GM12872 (cell line): ENCODE measurements around the gene SETD4.

Source experiments
- TF ChIP-seq, protein P1 (sequence below): IDR thresholded peaks from 3 replicates; pipeline ENCODE4 v1.5.1; 2011; ENCODE audit warnings: low read depth, mild to moderate bottlenecking, low read length, moderate library complexity; ENCODE audit not compliant: insufficient read depth

Gene SETD4

DNA sequence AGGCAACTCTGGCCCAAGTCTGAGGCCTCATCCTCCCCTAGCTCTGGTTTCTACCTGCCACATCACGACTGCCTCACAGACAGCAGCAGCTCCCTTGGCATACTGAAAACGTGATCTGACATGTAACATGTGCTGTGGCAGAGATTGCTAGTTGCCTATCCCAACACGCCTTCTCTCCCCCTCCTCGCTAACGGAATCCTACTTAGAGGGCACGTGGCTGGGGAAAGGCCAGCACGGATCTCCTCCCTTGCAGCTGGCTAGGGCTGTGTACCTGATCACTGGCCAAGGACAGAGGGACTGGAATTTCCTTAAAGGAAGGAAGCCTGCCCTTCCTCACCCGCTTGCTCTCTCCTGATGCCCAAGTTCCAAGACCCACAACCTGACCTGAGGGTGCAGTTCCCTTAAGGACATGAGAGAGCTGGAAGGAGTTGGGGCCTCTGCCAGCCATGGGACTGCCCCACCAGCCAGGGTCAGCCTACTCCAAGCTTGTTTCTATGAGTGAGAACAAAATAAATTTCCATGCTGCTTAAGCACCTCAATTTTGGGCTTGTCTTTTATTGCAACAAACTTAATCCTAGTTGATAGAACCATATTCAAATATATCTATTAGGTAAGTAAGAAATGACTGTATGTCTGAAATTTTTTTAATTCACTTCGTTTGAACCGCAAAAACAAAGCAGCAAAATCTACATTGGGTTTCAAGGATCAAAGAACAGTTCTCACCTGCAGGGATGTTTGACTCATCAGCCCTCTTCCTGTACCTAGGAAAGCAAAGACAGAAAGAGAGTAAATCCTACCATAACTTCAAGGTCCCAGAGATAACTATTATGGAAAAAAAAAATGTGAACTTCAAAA is 7.2 kb downstream of the SETD4 start:
- TF ChIP-seq, protein P1, sequence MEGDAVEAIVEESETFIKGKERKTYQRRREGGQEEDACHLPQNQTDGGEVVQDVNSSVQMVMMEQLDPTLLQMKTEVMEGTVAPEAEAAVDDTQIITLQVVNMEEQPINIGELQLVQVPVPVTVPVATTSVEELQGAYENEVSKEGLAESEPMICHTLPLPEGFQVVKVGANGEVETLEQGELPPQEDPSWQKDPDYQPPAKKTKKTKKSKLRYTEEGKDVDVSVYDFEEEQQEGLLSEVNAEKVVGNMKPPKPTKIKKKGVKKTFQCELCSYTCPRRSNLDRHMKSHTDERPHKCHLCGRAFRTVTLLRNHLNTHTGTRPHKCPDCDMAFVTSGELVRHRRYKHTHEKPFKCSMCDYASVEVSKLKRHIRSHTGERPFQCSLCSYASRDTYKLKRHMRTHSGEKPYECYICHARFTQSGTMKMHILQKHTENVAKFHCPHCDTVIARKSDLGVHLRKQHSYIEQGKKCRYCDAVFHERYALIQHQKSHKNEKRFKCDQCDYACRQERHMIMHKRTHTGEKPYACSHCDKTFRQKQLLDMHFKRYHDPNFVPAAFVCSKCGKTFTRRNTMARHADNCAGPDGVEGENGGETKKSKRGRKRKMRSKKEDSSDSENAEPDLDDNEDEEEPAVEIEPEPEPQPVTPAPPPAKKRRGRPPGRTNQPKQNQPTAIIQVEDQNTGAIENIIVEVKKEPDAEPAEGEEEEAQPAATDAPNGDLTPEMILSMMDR, result no peak

DNA sequence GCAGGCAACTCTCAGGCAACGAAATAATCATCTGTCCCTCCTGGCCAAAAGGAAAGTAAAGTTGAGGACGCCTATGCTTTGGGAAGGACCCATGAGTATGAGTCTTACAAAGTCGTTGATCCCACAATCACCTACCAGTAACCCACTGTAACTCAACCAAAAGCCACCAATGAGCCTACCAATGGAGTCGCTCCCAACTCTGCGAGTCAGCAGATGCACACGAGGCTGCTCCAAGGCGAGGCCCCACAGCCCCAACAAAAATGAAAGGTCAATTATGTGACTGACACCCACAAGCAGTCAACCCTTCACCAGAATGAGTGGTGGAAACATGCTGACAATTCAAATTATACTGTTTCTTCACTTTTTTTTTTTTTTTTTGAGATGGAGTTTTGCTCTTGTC is 12.0 kb downstream of the SETD4 start:
- TF ChIP-seq, protein P1, result no peak

DNA sequence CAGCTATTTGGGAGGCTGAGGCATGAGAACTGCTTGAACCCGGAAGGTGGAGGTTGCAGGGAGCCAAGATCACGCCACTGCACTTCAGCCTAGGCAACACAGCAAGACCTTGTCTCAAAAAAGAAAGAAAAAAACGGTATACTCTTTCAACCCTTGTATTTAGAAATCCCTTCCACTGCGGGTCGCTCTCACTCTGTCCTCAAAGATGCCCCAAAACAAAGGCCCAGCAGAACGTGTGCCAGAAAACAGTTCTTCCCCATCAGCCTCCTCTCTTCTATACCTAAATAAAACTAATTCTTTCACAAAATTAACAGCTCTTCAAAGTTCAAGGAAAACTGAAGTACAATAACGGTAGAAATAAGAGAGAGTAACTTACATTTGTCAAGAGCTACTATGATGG is 13.2 kb downstream of the SETD4 start:
- TF ChIP-seq, protein P1, result no peak

DNA sequence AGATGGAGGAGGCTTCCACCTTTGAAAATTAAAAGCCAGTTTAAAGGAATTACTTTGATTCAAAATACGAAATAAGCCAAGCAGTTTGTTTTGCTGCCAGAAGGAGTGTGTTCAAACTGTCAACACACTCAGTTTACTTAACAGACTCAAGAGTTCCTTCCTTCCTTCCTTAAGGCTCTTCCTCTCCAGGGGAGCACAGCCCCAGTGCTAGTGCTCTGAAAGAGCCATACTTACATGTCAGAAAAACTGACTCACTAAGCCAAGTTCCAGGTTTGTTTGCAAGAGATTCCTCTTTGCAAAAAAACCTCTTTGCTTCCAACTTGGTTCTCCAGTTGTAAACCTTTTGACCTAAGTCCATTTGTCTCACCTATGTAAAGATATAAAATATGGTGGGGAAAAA is 14.3 kb downstream of the SETD4 start:
- TF ChIP-seq, protein P1, result no peak

DNA sequence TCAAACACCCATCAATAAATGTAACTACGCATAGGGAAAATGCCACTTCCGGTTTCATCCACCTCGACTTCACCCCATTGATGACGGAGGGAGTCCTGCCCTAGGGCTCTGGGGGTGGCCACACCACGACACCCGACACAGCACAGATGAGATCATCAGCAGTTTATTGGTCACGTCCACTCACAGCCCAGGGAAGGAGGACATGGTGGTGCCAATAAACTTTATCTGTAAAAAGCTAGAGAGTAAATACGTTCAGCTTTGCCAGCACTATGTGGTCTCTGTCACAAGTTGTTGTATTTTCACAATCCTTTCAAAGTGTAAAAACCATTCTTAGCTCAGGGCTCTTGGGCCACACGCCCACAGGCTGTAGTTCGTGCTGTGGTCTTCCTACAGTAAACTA is 16.3 kb downstream of the SETD4 start:
- TF ChIP-seq, protein P1, result no peak

DNA sequence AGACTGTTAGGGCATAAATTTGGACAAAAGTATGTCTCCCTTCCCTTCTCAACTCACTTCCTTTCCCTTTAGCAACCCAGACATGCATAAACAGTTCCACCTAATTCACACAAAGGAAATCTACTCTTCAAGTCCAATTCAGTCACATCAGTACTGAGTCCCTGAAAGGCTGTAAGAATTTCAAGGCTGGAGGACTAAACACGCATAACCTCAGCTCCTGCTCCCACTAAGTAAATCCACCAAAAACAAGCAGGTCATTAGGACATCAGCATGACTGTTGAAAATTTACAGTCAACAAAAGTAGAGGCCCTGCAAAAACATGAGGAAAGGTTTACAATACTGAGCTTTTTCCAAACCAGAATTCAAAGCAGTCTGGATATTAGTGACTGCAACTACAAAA is 18.4 kb downstream of the SETD4 start:
- TF ChIP-seq, protein P1, result no peak

DNA sequence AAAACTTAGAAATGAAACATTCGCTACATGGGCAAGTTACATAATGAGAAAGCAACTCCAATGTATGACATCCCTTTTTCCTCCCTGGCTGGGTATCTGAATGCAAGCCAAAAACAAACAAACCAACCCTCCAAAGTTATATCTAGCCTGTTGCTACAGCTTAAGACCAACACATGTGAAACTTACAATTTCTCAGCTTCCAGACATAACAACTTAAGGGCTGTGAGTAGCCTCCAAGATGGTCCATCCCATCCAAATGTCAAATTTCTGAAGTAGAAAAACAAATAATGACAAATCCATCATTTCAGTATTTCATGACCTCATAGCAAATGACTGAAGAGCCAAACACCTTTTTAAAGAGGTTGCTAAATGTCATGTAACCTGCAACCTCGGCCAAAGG is 19.9 kb downstream of the SETD4 start:
- TF ChIP-seq, protein P1, result no peak
